Fibroblast of pulmonary artery (primary cell): Measurements from ENCODE around the gene PGAM2.

Source experiments
- DNase-seq: peaks from one replicate; pipeline ENCODE4 v3.0.0-alpha.2; 2010; ENCODE audit warnings: low read depth
- H3K4me3 ChIP-seq: replicated peaks from 2 replicates; pipeline ENCODE4 v1.5.1; 2011; ENCODE audit warnings: low read depth, mild to moderate bottlenecking, control low read depth, low read length, moderate library complexity
- TF ChIP-seq, protein P1 (sequence below): IDR thresholded peaks from 2 replicates; pipeline ENCODE4 v1.5.1; 2011; ENCODE audit warnings: mild to moderate bottlenecking, control low read depth, low read length, inconsistent platforms; ENCODE audit errors: missing control alignments

Gene PGAM2

DNA sequence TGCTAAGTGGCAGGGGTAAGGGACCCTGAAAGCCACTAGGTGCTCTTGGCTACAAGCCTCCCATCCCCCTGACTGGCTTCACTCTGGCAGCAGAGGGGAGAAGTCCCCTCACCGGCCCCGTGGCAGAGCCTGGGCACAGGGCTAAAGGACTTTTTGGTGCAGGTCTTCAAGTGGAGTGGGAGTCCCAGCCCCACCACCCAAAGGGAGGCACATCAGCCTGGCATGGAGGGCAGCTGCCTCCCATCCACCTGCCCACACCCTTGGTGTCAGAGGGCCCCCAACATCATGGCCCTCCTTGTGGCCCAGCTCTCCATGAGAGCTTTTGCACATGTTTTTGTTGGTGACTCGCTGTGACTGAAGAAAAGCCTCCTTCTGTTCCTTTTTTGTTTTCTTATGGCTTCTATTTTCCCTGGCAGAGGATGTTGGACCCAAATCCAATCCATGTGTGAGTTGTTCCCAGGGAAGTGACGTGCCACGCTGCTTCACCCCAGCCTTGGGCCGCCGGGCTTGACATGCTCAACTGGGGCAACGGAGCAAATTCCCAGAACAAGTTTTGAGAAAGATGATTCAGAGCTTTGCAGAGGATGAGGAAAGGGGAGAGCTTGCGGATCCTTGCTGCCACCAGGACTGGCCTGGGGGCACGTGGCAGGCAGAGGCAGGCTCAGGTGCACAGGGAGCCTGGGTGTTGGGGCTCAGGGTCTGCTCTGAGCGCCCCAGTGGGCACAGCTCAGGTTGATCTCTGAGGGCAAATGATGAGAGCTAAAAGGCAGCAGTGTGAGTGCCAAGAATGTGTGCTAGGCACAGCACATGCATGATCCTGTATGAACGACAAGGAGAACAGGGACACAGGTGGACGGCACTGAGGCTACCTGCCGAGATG is 36.8 kb upstream of the PGAM2 start:
- peak; percentile 47 for DNase-seq
- TF ChIP-seq, protein P1, sequence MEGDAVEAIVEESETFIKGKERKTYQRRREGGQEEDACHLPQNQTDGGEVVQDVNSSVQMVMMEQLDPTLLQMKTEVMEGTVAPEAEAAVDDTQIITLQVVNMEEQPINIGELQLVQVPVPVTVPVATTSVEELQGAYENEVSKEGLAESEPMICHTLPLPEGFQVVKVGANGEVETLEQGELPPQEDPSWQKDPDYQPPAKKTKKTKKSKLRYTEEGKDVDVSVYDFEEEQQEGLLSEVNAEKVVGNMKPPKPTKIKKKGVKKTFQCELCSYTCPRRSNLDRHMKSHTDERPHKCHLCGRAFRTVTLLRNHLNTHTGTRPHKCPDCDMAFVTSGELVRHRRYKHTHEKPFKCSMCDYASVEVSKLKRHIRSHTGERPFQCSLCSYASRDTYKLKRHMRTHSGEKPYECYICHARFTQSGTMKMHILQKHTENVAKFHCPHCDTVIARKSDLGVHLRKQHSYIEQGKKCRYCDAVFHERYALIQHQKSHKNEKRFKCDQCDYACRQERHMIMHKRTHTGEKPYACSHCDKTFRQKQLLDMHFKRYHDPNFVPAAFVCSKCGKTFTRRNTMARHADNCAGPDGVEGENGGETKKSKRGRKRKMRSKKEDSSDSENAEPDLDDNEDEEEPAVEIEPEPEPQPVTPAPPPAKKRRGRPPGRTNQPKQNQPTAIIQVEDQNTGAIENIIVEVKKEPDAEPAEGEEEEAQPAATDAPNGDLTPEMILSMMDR = no peak
- no peak overlapping the region for H3K4me3 ChIP-seq

DNA sequence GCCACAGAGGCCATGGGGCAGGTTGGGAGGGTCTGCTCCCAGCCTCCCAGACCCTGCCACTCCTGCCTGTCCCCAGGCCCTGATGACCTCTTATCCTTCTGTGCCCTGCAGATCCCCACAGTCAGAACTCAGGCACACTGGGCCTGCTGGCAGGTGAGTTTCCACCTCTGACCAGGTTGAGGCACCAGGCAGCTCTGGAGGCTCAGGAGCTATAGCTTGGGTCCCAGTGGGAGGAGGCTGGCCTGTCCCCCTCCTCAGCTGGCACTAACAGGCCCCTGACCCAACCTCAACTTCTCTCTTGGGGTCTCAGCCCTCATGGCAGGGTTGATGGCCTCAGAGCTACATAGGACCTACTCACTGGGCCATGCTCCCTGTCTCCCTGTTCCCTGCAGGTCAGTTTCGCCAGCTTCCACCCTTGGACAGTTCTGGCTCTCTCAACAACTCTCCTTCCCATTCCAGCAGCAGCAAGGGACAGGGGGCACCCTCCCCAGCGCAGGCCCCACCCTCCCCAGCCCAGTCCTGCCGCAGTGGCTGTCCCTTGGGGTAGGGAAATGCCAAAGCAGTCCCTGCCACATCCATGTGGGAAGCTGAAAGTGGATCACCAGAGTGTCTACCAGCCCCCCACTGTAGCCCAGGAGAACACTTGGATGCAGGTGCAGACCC is 36.1 kb upstream of the PGAM2 start:
- TF ChIP-seq, protein P1 = no peak
- H3K4me3 ChIP-seq = no peak overlapping the region
- DNase-seq = no peak

DNA sequence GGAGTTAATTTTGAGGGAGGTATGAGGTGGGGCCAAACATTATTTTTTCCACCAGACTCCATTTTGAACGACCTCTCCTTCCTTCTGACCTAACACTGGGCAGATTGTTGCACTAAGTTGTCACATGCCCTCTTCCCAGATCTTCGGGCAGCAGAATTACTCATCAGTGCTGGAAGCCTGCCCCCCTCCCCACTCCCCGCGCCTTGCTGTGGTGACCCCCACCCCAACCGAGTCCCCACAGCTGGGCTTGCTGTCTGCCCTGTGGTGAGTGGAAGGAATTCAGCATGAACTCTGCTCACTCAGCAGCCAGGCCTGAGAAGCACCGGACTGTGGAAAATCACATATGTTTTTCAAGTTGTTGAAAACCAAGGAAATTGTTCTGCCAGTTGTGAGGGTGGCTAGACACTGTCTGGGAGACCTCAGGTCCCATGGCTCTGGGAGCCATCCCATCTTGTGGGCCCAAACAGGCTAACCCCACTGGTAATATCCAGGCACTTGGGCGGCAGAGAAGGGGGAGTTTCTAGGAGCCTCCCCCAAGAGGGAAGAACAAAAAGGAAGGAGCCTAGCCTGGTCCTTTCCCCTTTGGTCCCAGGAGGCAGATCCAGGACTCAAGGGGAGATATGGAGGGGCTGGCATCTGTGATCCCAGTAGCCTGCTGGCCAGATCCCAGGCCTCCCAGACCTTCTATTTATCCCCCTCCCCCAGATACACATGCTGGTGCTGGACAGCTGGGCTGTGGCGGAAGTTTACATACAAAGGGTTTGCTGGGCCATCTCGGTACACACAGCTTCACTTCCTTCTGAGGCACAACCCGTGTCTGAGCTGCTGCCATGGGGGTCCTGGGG is 35.3 kb upstream of the PGAM2 start:
- TF ChIP-seq, protein P1 = no peak
- H3K4me3 ChIP-seq = no peak overlapping the region
- DNase-seq = peak; percentile 54

DNA sequence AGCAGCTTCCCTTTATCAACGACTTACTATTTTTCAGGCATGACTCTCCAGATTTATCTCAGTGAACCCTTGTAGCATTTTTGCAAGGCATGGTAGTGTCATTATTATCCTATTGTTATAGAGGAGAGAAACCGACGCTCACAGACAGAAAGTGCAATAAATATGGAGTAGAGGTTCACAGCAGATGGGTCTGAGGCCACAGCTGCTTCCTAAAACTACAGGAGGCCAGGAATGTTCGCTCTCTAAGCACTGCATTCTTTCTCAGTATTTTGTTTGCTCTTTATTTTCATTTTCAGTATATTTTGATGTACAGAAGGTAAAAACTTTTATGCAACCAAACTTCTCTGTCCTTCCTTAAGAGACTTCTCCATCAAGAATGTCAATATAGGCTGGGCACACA is 34.3 kb upstream of the PGAM2 start:
- no peak for DNase-seq
- TF ChIP-seq, protein P1 = no peak
- no peak overlapping the region for H3K4me3 ChIP-seq

DNA sequence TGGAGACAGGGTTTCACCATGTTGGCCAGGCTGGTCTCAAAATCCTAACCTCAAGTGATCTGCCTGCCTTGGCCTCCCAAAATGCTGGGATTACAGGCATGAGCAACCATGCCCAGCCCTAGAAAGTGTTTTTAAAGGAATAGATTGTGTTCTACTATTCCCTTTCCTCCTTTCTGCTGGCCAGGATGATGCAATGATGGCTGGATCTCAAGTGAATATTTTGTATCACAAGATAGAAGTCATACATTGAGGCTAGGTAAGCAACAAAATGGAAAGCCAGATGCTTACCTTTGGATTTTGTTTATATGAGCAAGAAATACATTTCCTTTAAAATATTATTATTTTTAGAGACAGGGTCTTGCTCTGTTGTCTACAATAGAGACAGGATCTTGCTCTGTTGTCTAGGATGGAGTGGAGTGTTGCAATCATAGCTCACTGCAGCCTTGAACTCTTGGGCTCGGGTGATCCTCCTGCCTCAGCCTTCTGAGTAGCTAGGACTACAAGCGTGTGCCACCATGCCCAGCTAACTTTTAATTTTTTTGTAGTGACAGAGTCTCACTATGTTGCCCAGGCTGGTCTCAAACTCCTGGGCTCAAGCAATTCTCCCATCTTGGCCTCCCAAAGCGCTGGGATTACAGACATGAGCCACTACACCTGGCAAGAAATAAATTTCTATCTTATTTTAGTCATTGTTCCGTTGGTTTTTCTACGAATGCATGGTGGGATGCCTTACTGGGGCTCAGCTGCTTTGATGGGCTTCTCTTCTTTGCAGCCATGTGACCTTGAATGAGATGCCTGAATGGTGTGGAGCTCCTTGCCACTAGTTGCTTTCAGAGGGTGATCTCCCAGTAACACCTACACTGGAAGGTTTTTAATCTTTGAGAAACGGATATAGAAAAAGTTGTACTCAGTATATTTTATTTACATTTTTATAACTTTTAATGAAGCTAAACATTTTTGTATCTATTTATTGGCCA is 33.0 kb upstream of the PGAM2 start:
- no peak for DNase-seq
- no peak overlapping the region for H3K4me3 ChIP-seq
- TF ChIP-seq, protein P1 = no peak
